Trophoblast cell (in vitro differentiated cells and primary cell): Measurements from ENCODE around the gene ANO2.

ENCODE experiments used
- DNase-seq, 2 donors: peaks; one replicate each; pipeline ENCODE4 v3.0.0-alpha.2; 2016
- H2AFZ ChIP-seq: 2 replicates; pipeline ENCODE4 v1.6.1; 2013; ENCODE audit warnings: low read length, moderate library complexity, mild to moderate bottlenecking; ENCODE audit not compliant: insufficient read depth, poor library complexity
- H2AK5ac ChIP-seq: 2 replicates; pipeline ENCODE4 v1.6.1; 2013; ENCODE audit warnings: mild to moderate bottlenecking, low read length
- H2BK120ac ChIP-seq: 2 replicates; pipeline ENCODE4 v1.6.1; 2013; ENCODE audit warnings: low read length, mild to moderate bottlenecking, moderate library complexity; ENCODE audit not compliant: insufficient read depth, poor library complexity
- H2BK12ac ChIP-seq: 2 replicates; pipeline ENCODE4 v1.6.1; 2013; ENCODE audit warnings: mild to moderate bottlenecking, low read length, moderate library complexity
- H2BK5ac ChIP-seq: 2 replicates; pipeline ENCODE4 v1.6.1; 2013; ENCODE audit warnings: low read length, low read depth, moderate library complexity, mild to moderate bottlenecking; ENCODE audit not compliant: poor library complexity
- H3K14ac ChIP-seq: 2 replicates; pipeline ENCODE4 v1.6.1; 2013; ENCODE audit warnings: mild to moderate bottlenecking, low read length
- H3K18ac ChIP-seq: 2 replicates; pipeline ENCODE4 v1.6.1; 2013; ENCODE audit warnings: mild to moderate bottlenecking, low read length
- H3K23ac ChIP-seq: 2 replicates; pipeline ENCODE4 v1.6.1; 2013; ENCODE audit warnings: low read length
- H3K27ac ChIP-seq: 2 replicates; pipeline ENCODE4 v1.5.1; 2013; ENCODE audit warnings: low read depth, mild to moderate bottlenecking, inconsistent platforms, low read length, moderate library complexity
- H3K27me3 ChIP-seq: 2 replicates; pipeline ENCODE4 v1.6.1; 2013; ENCODE audit warnings: inconsistent platforms, mild to moderate bottlenecking, low read length, moderate library complexity; ENCODE audit not compliant: insufficient read depth
- H3K36me3 ChIP-seq, 2 experiments: 1 replicate in 1 of 2; 2 replicates in 1 of 2; pipeline ENCODE4 v1.6.1; 2013; ENCODE audit warnings: low read length in 2 of 2, mild to moderate bottlenecking in 2 of 2, moderate library complexity in 1 of 2; ENCODE audit not compliant: insufficient read depth in 2 of 2, control insufficient read depth in 1 of 2
- H3K4ac ChIP-seq: 2 replicates; pipeline ENCODE4 v1.6.1; 2013; ENCODE audit warnings: low read depth, mild to moderate bottlenecking, low read length, moderate library complexity
- H3K4me1 ChIP-seq, 2 experiments: 1 replicate in 1 of 2; 2 replicates in 1 of 2; pipeline ENCODE4 v1.6.1; 2013; ENCODE audit warnings: low read length in 2 of 2, mild to moderate bottlenecking in 2 of 2, moderate library complexity in 1 of 2; ENCODE audit not compliant: insufficient read depth in 2 of 2, control insufficient read depth in 1 of 2
- H3K4me2 ChIP-seq: 2 replicates; pipeline ENCODE4 v1.6.1; 2013; ENCODE audit warnings: inconsistent platforms, mild to moderate bottlenecking, low read length, moderate library complexity
- H3K4me3 ChIP-seq: 2 replicates; pipeline ENCODE4 v1.5.1; 2013; ENCODE audit warnings: mild to moderate bottlenecking, low read depth, low read length, inconsistent platforms
- H3K79me1 ChIP-seq: one replicate; pipeline ENCODE4 v1.6.1; 2013; ENCODE audit warnings: low read length
- H3K79me2 ChIP-seq: 2 replicates; pipeline ENCODE4 v1.6.1; 2013; ENCODE audit warnings: low read length, mild to moderate bottlenecking; ENCODE audit not compliant: control insufficient read depth, insufficient read depth, poor library complexity
- H3K9ac ChIP-seq: 2 replicates; pipeline ENCODE4 v1.6.1; 2013; ENCODE audit warnings: mild to moderate bottlenecking, low read length
- H3K9me3 ChIP-seq: 2 replicates; pipeline ENCODE4 v1.6.1; 2013; ENCODE audit warnings: low read depth, mild to moderate bottlenecking, control low read depth, inconsistent platforms, low read length; ENCODE audit not compliant: insufficient read depth
- H4K12ac ChIP-seq: 2 replicates; pipeline ENCODE4 v1.6.1; 2013; ENCODE audit warnings: low read depth, mild to moderate bottlenecking, low read length, moderate library complexity
- H4K8ac ChIP-seq: 2 replicates; pipeline ENCODE4 v1.6.1; 2013; ENCODE audit warnings: low read depth, mild to moderate bottlenecking, low read length, moderate library complexity
- H4K91ac ChIP-seq: one replicate; pipeline ENCODE4 v1.6.1; 2013; ENCODE audit warnings: low read depth, mild to moderate bottlenecking, low read length, moderate library complexity
- WGBS: extraction: QIAGEN DNeasy Blood & Tissue Kit; methylation state at CpG from one replicate; pipeline ENCODE4 v1.1.7; 2013; ENCODE audit warnings: missing lambda C conversion rate; ENCODE audit not compliant: insufficient read length, insufficient coverage; ENCODE audit errors: extremely low coverage; 5-methylcytosine and 5-hydroxymethylcytosine counted together

The ANO2 gene

GRCh38 chr12:5927732-5928516 lies 17.1 kb downstream of the ANO2 start:
- Histone ChIP-seq H3K4me3 (no peak overlapping the region), H3K4me2 (no peak overlapping the region), H3K27ac (no peak overlapping the region), H2BK5ac (no peak overlapping the region), H3K79me2 (no peaks in the 10 kb centered on the region), H2BK12ac (no peak overlapping the region), H3K23ac (no peak overlapping the region), H3K36me3 (no peaks in the 10 kb centered on the region), H3K27me3 (no peaks in the 10 kb centered on the region), H2BK120ac (no peak overlapping the region), H3K4ac (no peak overlapping the region), H4K91ac (no peak overlapping the region), H4K12ac (no peak overlapping the region), H4K8ac (no peak overlapping the region), H3K18ac (no peak overlapping the region), H3K79me1 (no peaks in the 10 kb centered on the region), H2AK5ac (no peak overlapping the region), H3K4me1 (no peaks in the 10 kb centered on the region), H3K9me3 (peaks cover 7% of the 10 kb centered on the region), H3K14ac (no peak overlapping the region), H2AFZ (no peak overlapping the region), H3K9ac (no peak overlapping the region)
- peak in 1 of 2 donors; percentile 11 for DNase-seq
- WGBS, result no CpG with 5 or more reads among the region's 4 CpGs

GRCh38 chr12:5925646-5926045 lies 19.4 kb downstream of the ANO2 start:
- H3K9me3 ChIP-seq, result peaks cover 6% of the 10 kb centered on the region
- H2BK12ac ChIP-seq, result no peak overlapping the region
- no peak overlapping the region for H3K4me2 ChIP-seq
- no peak overlapping the region for H4K12ac ChIP-seq
- no peak overlapping the region for H3K4ac ChIP-seq
- H3K27me3 ChIP-seq, result no peaks in the 10 kb centered on the region
- no peak for DNase-seq
- no peak overlapping the region for H2AK5ac ChIP-seq
- H2BK120ac ChIP-seq, result no peak overlapping the region
- H3K18ac ChIP-seq, result no peak overlapping the region
- no peak overlapping the region for H2BK5ac ChIP-seq
- no peak overlapping the region for H3K14ac ChIP-seq
- no CpG with 5 or more reads among the region's 9 CpGs for WGBS
- no peak overlapping the region for H4K8ac ChIP-seq
- H3K23ac ChIP-seq, result no peak overlapping the region
- H3K4me1 ChIP-seq, result no peaks in the 10 kb centered on the region
- H3K4me3 ChIP-seq, result no peak overlapping the region
- H2AFZ ChIP-seq, result no peak overlapping the region
- H4K91ac ChIP-seq, result no peak overlapping the region
- H3K79me2 ChIP-seq, result no peaks in the 10 kb centered on the region
- no peak overlapping the region for H3K27ac ChIP-seq
- H3K79me1 ChIP-seq, result no peaks in the 10 kb centered on the region
- no peaks in the 10 kb centered on the region for H3K36me3 ChIP-seq
- H3K9ac ChIP-seq, result no peak overlapping the region

GRCh38 chr12:5924342-5924741 lies 20.7 kb downstream of the ANO2 start:
- Histone ChIP-seq H3K79me2 (no peaks in the 10 kb centered on the region), H3K4ac (no peak overlapping the region), H3K9ac (no peak overlapping the region), H2BK120ac (no peak overlapping the region), H2BK5ac (no peak overlapping the region), H2AFZ (no peak overlapping the region), H4K91ac (no peak overlapping the region), H2AK5ac (no peak overlapping the region), H3K23ac (no peak overlapping the region), H3K4me2 (no peak overlapping the region), H3K27me3 (no peaks in the 10 kb centered on the region), H4K8ac (no peak overlapping the region), H3K36me3 (no peaks in the 10 kb centered on the region), H3K4me3 (no peak overlapping the region), H3K18ac (no peak overlapping the region), H3K4me1 (no peaks in the 10 kb centered on the region), H3K14ac (no peak overlapping the region), H4K12ac (no peak overlapping the region), H3K79me1 (no peaks in the 10 kb centered on the region), H2BK12ac (no peak overlapping the region), H3K27ac (no peak overlapping the region), H3K9me3 (peaks cover 6% of the 10 kb centered on the region)
- WGBS, result no CpG with 5 or more reads among the region's 7 CpGs
- DNase-seq, result no peak

GRCh38 chr12:5923751-5924150 lies 21.3 kb downstream of the ANO2 start:
- H2BK120ac ChIP-seq, result no peak overlapping the region
- no peak overlapping the region for H3K9ac ChIP-seq
- no peak overlapping the region for H3K18ac ChIP-seq
- H4K8ac ChIP-seq, result no peak overlapping the region
- no peak overlapping the region for H3K23ac ChIP-seq
- H3K4me1 ChIP-seq, result no peaks in the 10 kb centered on the region
- no peak for DNase-seq
- no peak overlapping the region for H3K14ac ChIP-seq
- no peak overlapping the region for H2BK12ac ChIP-seq
- H3K27ac ChIP-seq, result no peak overlapping the region
- H2AK5ac ChIP-seq, result no peak overlapping the region
- H4K91ac ChIP-seq, result no peak overlapping the region
- WGBS, result no CpG with 5 or more reads among the region's 5 CpGs
- H3K79me2 ChIP-seq, result no peaks in the 10 kb centered on the region
- H3K4me2 ChIP-seq, result no peak overlapping the region
- H3K4ac ChIP-seq, result no peak overlapping the region
- peaks cover 6% of the 10 kb centered on the region for H3K9me3 ChIP-seq
- H3K4me3 ChIP-seq, result no peak overlapping the region
- H3K79me1 ChIP-seq, result no peaks in the 10 kb centered on the region
- no peaks in the 10 kb centered on the region for H3K36me3 ChIP-seq
- no peak overlapping the region for H4K12ac ChIP-seq
- H2AFZ ChIP-seq, result no peak overlapping the region
- no peak overlapping the region for H2BK5ac ChIP-seq
- H3K27me3 ChIP-seq, result no peaks in the 10 kb centered on the region
